ENCODE results near the gene CDH13. TPM values are rescaled to one million over a fixed set of nuclear protein-coding genes. Genes with fewer than 3 reads are reported as not detected.

Gene CDH13
- total and polyA plus RNA-seq, 10 of the 15 experiments (the other 5 are each of a cell fraction or from before 2014, with no cell fraction given), result under 0.01 to 0.05 TPM; not detected in 8

GRCh38 chr16:83004868-83005652, 378.3 kb downstream of the CDH13 start:
- ChIA-PET RAD21 (ENCODE audit: unreplicated experiment) (no interaction called here), POLR2A (no interaction called here), CTCF (interaction anchor here (0.6 kb wide), 1 partner anchor 1762 kb away, joined by 3 read pairs; no protein-coding TSS in a partner anchor), SMC1A (ENCODE audit: uncharacterized antibody, unreplicated experiment) (no interaction called here)
- 22% methylated on average over 4 of the region's 4 CpGs for WGBS (ENCODE audit: insufficient coverage, insufficient replicate concordance, low lambda C conversion rate, missing lambda C conversion rate)
- intact Hi-C loops (cut with micrococcal nuclease; ENCODE audit: unreplicated experiment) (no loop called here), in situ Hi-C loops (cut with MboI) (no loop called here)
- TF ChIP-seq SMAD5 (IDR thresholded peaks at IDR 0.05; ENCODE audit: low read depth) (no peak), EED (IDR thresholded peaks at IDR 0.05; ENCODE audit: low read depth) (no peak), WRNIP1 (IDR thresholded peaks at IDR 0.05; ENCODE audit: borderline replicate concordance, low read depth, low read length) (no peak), MEF2A (IDR thresholded peaks at IDR 0.05; ENCODE audit: insufficient read depth, low read depth, low read length) (no peak), HDGF (IDR thresholded peaks at IDR 0.05) (no peak), CUX1 (IDR thresholded peaks at IDR 0.05; ENCODE audit: insufficient replicate concordance, low read depth, low read length) (no peak)
- no peak overlapping the region for H3K27ac ChIP-seq (ENCODE audit: control insufficient read depth, insufficient read depth)
- no peak for FAIRE-seq
- no peaks in the 10 kb centered on the region for H3K36me3 ChIP-seq (ENCODE audit: control insufficient read depth in 2 of 2, insufficient read depth in 2 of 2, low read length in 1 of 2)
- no peaks in the 10 kb centered on the region for H4K20me1 ChIP-seq (ENCODE audit: control insufficient read depth, insufficient read depth)
- BruUV-seq (replicated peaks), result no TSS peak
- no peaks in the 10 kb centered on the region for H3K79me2 ChIP-seq (ENCODE audit: control insufficient read depth, insufficient read depth, low read length)
- no peak for DNase-seq (ENCODE audit: low read depth, low spot score)
- no peak overlapping the region for H3K4me3 ChIP-seq
- no peaks in the 10 kb centered on the region for H3K9me3 ChIP-seq (replicated peaks; ENCODE audit: control insufficient read depth, insufficient read depth, low read length)
- no peak for ATAC-seq
- H2AFZ ChIP-seq (ENCODE audit: control insufficient read depth, low read depth, low read length), result no peak overlapping the region
- no peak overlapping the region for H3K9ac ChIP-seq (ENCODE audit: control insufficient read depth, insufficient read depth, low read length)
- H3K27me3 ChIP-seq (replicated peaks in 1 of 2; ENCODE audit: control insufficient read depth in 2 of 2, insufficient read depth in 2 of 2, low read length in 1 of 2), result no peaks in the 10 kb centered on the region
- H3K4me1 ChIP-seq (ENCODE audit: control insufficient read depth, insufficient read depth, low read length), result no peaks in the 10 kb centered on the region
- H3K4me2 ChIP-seq (ENCODE audit: control insufficient read depth, insufficient read depth), result no peak overlapping the region
